Glomerular visceral epithelial cell (primary cell): ENCODE results near the gene TTLL11.
A peak's percentile ranks its signal among the peaks of the same experiment; 100 is the strongest.
"Not testable (repeated sequence)": the region's sequence is repeated elsewhere in the genome, so short reads cannot be mapped to it uniquely, and the experiment has no call there.

Experiments used
- DNase-seq: peaks from one replicate; pipeline ENCODE4 v3.0.0-alpha.2; 2016; ENCODE audit errors: extremely low spot score

TTLL11 gene

GRCh38 chr9:121906074-121906870, 186.8 kb downstream of the TTLL11 start:
- DNase-seq, result no peak

GRCh38 chr9:121902461-121903135, 190.5 kb downstream of the TTLL11 start:
- peak; percentile 65 for DNase-seq

GRCh38 chr9:121901616-121902015, 191.5 kb downstream of the TTLL11 start:
- DNase-seq, result no peak

DNA sequence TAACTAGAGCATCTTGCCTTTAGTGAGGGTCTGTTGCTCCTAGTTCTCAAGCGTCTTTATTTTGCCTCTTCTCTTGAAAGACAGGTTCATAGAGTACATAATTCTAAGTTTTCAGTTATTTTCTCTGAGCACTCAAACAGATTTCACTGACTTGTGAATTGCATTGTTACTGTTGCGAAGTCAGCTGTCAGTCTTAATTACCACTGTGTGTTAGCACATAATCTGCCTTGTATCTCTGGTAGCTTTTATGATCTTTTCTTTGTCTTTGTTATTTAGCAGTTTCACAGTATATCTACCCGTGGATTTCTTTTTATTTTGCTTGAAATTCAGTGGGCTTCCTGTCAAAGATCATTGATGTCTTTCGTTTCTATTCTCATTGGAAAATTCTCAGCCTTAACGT, 192.9 kb downstream of the TTLL11 start:
- DNase-seq, result no peak

DNA sequence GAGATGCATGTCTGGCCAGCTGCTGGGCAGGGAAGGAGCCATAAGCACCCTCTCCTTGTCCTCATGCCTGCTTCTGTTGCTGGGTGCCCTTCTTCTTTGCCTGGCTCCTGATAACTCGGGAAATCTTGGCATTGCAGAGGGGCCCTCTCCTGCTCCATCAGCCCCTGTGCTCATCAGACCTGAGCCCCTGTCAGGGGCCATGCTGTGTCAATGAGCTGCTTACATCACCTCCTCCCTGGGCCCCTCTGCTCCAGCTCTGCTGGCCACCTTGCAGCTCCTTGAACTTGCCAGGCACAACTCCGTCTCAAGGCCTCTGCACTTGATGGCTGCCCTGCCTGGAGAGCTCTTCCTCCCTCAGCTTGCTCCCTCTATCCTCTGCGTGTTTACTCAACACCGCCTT, 194.3 kb downstream of the TTLL11 start:
- DNase-seq, result no peak

DNA sequence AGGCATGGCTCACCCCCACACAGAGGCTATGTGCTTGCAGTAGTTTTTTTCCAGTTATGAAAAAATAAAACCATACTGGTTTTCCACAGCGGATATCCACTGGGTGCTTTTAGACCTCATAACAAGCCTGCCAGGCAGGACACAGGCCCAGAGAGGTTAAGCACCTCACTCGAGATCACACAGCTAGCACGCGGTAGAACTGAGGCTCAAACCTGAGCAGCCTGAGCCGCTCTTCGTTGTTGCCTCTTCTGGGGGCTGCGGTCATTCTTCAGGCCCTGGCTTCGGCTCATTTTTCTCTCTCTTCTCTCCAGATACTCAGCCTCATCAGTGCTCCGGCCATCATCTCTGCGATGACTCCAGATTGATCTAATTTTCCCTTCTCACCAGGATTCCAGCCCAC, 196.0 kb downstream of the TTLL11 start:
- DNase-seq, result no peak

DNA sequence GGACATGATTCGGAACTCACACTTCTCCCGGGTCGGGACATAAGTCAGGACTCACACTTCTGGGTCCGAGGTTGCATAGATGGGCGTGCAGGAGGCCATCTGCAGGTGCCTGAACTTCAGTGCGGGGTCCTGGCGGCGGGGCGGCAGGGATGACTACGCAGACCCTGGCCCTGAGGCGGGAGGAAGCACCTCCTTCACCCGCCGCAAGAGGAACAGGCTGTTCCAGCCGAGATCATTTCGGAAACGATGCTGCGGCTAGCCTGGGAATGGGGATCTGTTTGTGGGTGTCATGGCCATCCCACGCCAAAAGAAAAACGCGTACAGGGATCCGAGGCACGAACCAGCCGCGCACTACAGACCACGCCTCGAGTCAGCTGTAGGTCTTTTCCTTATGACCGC, 196.6 kb downstream of the TTLL11 start:
- no peak for DNase-seq

- no peak for DNase-seq
Measured at GRCh38 chr9:121895818-121896544, 197.1 kb downstream of the TTLL11 start.

DNA sequence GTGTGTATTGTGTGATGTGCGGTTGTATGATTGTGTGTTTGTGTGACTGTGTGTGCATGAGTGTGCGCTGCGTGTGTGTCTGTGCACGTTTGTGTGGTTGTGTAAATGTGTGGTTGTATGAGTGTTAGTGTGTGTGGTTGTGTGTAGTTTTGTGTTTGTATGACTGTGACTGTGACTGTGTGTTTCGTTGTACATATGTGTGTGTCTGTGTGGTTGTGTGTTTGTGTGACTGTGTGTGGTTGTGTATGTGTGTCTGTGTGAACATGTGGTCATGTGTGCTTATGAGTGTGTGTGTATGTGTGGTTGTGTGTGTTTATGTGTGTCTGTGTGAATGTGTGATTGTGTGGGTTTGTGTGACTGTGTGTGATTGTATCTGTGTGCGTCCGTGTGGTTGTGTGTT, 197.8 kb downstream of the TTLL11 start:
- DNase-seq, result no peak

DNA sequence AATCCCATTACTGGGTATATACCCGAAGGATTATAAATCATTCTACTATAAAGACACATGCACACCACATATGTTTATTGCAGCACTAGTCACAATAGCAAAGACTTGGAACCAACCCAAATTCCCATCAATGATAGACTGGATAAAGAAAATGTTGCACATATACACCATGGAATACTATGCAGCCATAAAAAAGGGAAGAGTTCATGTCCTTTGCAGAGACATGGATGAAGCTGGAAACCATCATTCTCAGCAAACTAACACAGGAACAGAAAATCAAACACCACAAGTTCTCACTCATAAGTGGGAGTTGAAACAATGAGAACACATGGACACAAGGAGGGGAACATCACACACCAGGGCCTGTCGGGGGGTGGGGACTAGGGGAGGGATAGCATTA, 198.7 kb downstream of the TTLL11 start:
- DNase-seq, result not testable (repeated sequence)

- DNase-seq, result no peak
Measured at GRCh38 chr9:121893786-121894185, 199.3 kb downstream of the TTLL11 start.

DNA sequence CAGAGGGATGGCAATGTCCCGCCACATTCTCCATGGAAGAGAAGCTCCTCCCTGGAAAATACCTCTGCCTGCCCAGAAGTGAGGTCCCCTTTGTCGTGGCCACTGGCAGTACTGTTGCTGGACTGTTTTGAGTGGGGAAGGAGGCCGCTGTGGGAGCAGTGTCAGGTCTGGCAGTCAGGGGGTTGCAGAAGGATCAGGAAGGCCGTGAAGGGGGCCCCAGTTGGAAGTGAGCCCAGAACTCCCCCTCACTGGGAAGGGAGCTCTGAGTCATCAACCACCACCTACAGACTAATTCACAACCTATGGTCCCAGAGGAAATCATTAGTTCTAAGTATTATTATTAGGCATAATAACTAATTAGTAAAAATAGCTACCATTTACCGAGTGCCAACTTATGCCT, 200.4 kb downstream of the TTLL11 start:
- no peak for DNase-seq

DNA sequence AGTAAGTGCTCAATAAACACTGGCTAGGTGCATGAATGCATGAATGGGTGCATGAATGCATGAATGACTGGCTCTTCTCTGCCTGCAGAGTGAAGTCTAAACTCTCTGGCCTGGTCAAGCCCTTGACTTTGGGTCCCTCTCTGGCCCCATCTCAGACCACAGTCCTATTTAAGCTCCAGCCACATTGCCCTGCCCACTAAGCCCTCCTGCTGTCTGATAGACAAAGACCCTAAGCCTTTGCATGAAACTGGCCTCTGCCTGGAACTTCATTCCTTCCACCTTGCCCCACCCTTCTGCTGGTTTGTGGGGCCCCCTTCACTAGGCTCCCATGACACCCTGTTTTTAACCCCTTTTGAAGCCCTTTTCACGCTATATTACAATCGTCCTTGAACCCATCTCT, 202.4 kb downstream of the TTLL11 start:
- DNase-seq, result no peak

- DNase-seq, result no peak
Measured at GRCh38 chr9:121889990-121890563, 203.0 kb downstream of the TTLL11 start.

- DNase-seq, result peak; percentile 49
Measured at GRCh38 chr9:121888438-121888775, 204.7 kb downstream of the TTLL11 start.

GRCh38 chr9:121887553-121888437, 205.3 kb downstream of the TTLL11 start:
- DNase-seq, result no peak

DNA sequence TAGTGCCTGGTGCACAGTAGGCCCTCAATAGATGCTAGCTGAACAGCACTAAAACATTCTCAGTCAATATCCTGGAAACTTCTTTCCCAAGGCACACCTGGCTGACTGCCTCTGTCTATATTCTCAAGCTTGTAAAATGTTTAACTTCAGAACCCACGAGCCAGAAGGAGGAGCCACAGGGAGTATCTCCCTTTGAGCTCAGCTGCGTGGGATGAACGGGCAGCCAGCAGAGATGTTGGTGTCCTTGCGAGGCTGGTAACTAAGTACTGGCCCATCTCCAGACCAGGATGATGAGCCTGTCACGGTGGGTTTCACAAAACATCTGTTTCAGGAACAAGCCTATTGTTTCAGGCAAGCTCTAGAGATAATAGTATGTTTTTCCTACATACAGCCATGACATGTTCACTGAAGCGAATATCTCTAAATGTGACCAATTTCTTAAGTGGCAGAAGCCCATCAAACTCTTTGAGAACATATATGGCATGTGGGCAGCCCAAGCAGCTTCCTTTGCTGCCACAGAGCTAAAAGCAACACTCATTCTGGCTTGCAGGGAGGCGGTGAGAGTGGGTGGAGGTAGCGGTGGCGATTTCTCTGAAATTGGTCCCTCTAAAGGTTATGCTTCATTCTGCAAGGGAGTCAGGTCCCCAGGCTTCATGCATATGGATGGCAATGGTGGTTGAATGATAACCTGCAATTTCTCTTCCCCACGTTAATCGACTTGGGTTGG, 206.2 kb downstream of the TTLL11 start:
- peak; percentile 55 for DNase-seq

DNA sequence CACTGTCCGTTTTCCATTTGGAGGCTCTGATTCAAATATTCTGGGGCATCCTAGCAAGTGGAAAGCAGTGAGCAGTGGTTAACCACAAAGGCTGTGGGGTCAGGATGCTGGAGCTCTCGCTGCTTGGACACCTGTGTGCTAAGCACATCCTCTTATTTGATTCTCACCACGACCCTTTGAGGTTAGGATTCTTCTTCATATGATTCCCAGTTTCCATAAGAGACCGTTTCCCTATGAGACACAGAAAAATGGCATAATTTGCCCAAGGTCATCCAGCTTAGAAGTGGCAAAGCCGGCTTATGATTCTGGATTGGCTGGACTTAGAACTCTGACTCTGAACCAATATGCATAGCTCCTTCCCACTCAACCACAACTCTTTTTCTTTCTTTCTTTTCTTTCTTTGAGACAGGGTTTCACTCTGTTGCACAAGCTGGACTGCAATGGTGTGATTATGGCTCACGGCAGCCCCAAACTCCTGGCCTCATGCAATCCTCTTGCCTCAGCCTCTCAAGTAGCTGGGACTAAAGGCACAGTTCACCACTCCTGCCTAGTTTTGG, 207.7 kb downstream of the TTLL11 start:
- peak; percentile 85 for DNase-seq

DNA sequence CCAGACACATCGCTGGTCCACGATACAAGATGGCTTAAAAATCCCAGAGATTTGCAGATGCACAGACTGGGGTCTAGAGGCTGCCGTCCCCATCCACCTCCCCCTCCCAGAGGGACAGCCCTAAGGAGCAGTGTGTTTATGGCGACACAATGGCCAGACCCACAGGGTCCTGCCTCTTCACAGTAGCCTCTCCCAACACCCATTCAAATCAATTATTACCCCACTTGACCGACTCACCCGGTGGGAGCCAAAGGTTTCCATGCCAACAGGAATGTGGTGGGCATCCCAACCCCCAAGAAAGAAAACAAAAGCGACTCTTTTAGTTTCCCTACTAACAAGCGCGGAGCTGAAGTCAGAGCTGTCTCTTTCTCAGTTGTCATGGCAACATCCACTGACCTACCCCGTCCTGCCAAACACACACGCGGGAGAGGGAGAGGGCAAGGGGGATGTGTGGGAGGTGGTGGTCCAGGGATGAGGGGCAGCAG, 209.0 kb downstream of the TTLL11 start:
- peak; percentile 44 for DNase-seq
